Measurements from ENCODE around the gene COX6A2.

Gene COX6A2

DNA sequence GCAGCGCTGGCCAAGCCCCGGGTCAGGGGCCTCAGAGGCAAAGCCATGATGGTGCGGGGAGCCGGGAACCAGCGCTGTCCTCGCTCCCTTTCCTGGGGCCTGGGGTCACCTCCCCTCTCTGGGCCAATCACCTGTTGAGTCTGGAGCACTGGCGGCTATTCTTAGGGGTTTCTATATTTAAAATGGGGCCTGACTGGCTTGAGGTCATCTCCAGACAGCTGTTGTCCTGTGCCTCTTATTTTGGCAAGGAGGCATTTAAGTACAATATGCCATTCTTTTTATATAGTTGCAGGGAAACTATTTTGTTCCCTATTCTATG, at the start of gene COX6A2:
TSS of gene COX6A2 (minus strand) at position 82 of the 319 bp plus-strand sequence. CDS start at position 47, 35 bp downstream.
- TF ChIP-seq, protein P1, sequence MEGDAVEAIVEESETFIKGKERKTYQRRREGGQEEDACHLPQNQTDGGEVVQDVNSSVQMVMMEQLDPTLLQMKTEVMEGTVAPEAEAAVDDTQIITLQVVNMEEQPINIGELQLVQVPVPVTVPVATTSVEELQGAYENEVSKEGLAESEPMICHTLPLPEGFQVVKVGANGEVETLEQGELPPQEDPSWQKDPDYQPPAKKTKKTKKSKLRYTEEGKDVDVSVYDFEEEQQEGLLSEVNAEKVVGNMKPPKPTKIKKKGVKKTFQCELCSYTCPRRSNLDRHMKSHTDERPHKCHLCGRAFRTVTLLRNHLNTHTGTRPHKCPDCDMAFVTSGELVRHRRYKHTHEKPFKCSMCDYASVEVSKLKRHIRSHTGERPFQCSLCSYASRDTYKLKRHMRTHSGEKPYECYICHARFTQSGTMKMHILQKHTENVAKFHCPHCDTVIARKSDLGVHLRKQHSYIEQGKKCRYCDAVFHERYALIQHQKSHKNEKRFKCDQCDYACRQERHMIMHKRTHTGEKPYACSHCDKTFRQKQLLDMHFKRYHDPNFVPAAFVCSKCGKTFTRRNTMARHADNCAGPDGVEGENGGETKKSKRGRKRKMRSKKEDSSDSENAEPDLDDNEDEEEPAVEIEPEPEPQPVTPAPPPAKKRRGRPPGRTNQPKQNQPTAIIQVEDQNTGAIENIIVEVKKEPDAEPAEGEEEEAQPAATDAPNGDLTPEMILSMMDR (IDR thresholded peaks at IDR 0.05; ENCODE audit: unreplicated experiment in 3 of 3) = no peak
- Mint-ChIP-seq H3K36me3 (ENCODE audit: low read depth) (no peaks in the 10 kb centered on the region), H3K4me1 (peaks cover 39% of the 10 kb centered on the region), H3K27me3 (ENCODE audit: low read depth) (peaks cover 21% of the 10 kb centered on the region), H3K4me3 (peak within 1 kb of the TSS; percentile 21 to 87 (median 80)), H3K9me3 (no peaks in the 10 kb centered on the region), H3K27ac (peak within 1 kb of the TSS in 2 of 3 experiments; percentile 41 to 54)

DNA sequence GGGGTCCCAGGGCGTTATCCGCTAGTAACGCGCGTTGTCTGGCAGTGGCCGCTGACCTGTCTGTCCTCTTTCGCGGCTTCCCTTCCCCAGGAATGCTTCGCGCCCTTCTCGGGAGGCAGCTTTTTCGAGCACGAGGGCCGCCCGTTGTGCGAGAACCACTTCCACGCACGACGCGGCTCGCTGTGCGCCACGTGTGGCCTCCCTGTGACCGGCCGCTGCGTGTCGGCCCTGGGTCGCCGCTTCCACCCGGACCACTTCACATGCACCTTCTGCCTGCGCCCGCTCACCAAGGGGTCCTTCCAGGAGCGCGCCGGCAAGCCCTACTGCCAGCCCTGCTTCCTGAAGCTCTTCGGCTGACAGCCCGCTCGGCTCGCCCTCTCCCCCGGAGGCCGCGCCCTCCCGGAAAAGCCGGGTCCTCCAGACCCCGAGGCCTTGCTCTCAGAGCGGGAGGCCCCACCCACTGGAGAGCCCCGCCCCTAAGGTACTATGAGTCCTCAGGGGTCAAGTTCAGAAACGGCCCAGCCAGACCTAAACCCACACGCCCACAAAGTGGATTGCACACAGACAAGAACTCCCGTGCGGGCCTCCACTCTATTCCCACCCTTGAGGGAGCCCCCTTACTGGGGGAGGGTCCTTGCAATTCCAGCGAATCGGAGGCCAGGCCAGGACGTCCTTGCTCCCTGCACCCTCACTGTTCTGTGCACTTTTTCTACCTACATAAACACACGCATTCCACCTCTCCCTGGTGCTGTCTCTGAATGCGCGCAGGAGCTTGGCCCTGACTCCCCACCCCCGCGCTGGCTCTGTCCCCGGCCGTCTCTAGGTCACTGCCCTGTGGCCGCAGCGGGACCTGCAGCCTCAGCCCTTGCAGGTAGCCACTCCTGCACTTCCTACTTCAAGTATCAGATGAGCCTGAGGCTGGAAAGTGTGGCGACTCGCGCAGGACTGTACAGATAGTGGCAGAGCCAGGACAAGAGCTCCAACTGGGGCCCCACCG, 49.4 kb upstream of the COX6A2 start:
- peaks cover 24% of the 10 kb centered on the region for H3K36me3 Mint-ChIP-seq (ENCODE audit: low read depth)
- peaks cover 23% of the 10 kb centered on the region for H3K4me1 Mint-ChIP-seq
- peak overlapping the region; percentile 27 to 90 (median 43) for H3K27ac Mint-ChIP-seq
- peak overlapping the region; percentile 54 to 77 (median 77) for H3K4me3 Mint-ChIP-seq
- H3K9me3 Mint-ChIP-seq = no peaks in the 10 kb centered on the region
- H3K27me3 Mint-ChIP-seq (ENCODE audit: low read depth) = peaks cover 48% of the 10 kb centered on the region
- TF ChIP-seq, protein P1 (IDR thresholded peaks at IDR 0.05; ENCODE audit: unreplicated experiment in 3 of 3) = peak; percentile 19 to 33 (median 32)

DNA sequence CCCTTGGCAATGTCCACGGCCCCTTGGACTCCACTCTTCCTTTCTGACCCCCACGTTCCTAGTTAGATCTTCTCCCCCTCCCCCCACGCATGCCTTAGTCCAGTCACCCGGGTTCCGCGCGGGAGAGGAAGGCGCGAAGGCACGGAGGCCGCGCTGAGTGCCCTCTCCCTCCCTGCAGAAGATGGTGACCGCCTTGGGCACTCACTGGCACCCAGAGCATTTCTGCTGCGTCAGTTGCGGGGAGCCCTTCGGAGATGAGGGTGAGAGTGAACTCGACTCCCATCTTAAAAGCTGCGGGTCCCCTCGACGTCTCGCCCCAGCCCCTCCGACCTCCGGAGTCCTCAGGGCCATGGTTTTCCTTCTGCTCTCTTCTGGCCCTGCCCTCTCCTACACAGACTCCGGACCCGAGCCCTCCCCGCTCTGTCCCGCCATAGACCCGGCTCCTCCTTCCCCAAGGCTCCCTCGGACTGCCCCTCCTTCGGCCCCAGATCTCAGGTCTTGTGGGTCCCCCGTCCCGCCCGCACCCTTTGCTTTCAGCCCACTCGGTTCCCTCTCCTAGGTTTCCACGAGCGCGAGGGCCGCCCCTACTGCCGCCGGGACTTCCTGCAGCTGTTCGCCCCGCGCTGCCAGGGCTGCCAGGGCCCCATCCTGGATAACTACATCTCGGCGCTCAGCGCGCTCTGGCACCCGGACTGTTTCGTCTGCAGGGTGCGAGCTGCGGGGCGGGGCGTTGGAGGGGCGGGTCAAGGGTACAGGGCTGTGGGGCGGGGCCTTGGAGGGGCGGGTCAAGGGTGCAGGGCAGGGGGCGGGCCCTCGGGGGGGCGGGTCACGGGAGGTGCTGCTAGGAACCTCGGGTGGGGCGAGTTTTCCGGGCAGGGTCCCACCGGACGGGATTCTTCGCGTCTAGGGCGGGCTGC, 48.4 kb upstream of the COX6A2 start:
- TF ChIP-seq, protein P1 (IDR thresholded peaks at IDR 0.05; ENCODE audit: unreplicated experiment in 3 of 3) = no peak
- Mint-ChIP-seq H3K27ac (peak overlapping the region; percentile 29 to 90 (median 39)), H3K9me3 (no peaks in the 10 kb centered on the region)

DNA sequence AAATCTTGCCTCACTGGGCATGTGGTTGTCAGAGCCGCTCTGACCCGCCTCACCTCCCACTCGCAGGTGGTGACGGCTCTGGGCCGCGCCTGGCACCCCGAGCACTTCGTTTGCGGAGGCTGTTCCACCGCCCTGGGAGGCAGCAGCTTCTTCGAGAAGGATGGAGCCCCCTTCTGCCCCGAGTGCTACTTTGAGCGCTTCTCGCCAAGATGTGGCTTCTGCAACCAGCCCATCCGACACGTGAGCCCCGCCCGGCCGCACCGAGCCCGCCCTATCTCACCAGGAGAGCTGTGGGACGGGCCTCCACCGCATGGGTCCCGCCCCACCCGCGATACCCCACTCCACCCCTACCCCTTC, 47.8 kb upstream of the COX6A2 start:
- Mint-ChIP-seq H3K27ac (peak overlapping the region in 2 of 3 experiments; percentile 29 to 63), H3K4me1 (peaks cover 32% of the 10 kb centered on the region), H3K9me3 (no peaks in the 10 kb centered on the region), H3K27me3 (ENCODE audit: low read depth) (peaks cover 44% of the 10 kb centered on the region), H3K36me3 (ENCODE audit: low read depth) (peaks cover 24% of the 10 kb centered on the region), H3K4me3 (peak overlapping the region; percentile 22 to 77 (median 76))
- TF ChIP-seq, protein P1 (IDR thresholded peaks at IDR 0.05; ENCODE audit: unreplicated experiment in 3 of 3) = no peak

More for the DNA sequence above, 48.4 kb upstream of the COX6A2 start:
- peaks cover 24% of the 10 kb centered on the region for H3K36me3 Mint-ChIP-seq (ENCODE audit: low read depth)
- H3K4me1 Mint-ChIP-seq = peaks cover 26% of the 10 kb centered on the region
- H3K4me3 Mint-ChIP-seq = peak overlapping the region; percentile 35 to 77 (median 77)
- H3K27me3 Mint-ChIP-seq (ENCODE audit: low read depth) = peaks cover 41% of the 10 kb centered on the region

DNA sequence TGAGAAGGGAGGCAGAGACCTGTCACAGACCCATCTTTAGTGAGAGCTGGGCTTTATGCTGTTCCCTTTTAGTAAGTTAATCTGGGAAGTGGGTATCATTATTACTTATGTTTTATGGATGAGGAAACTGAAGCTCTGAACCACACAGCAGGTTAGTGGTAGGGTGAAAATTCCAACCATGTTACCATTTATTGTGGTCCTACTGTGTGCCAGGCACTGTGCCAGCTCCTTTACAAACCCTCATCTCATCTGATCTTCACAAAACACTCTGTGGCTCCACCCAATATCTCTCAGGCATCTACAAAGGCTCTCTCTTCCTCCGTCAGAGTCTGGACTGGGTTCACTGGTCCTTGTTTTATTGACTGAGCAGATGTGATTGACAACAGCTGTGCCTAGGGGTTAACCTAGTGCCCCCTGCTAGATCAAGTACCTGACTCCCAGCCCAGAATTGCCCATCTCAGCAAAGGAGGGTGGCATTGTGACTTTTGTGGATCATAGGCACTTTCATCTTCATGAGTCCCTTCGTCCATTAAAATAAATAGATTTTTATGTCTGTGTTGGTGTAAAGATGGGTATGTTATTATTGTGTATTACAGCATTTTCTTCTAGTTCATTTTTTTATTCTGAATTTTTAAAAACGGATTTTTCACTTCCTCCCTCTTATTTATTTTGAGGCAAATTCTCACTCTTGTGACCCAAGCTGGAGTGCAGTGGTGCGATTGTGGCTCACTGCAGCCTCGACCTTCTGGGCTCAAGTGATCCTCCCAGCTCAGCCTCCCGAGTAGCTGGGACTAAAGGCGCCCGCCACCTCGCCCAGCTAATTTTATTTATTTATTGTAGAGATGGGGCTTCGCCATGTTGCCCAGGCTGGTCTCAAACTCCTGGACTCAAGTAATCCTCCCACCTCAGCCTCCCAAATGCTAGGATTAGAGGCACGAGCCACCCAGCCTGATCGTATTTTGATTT, 46.9 kb upstream of the COX6A2 start:
- Mint-ChIP-seq H3K4me3 (peak overlapping the region; percentile 50 to 74 (median 50)), H3K4me1 (peaks cover 28% of the 10 kb centered on the region), H3K27me3 (ENCODE audit: low read depth) (peaks cover 45% of the 10 kb centered on the region), H3K36me3 (ENCODE audit: low read depth) (peaks cover 24% of the 10 kb centered on the region), H3K9me3 (no peaks in the 10 kb centered on the region), H3K27ac (no peak overlapping the region)
- TF ChIP-seq, protein P1 (IDR thresholded peaks at IDR 0.05; ENCODE audit: unreplicated experiment in 3 of 3) = no peak

Measured in nephron (organoid).